Measurements from ENCODE around the gene PNO1. TPM values are rescaled to one million over a fixed set of nuclear protein-coding genes. Genes with fewer than 3 reads are reported as not detected.
"Not testable (repeated sequence)": the region's sequence is repeated elsewhere in the genome, so short reads cannot be mapped to it uniquely, and the experiment has no call there.

The PNO1 gene
- 8.9 and 13.3 TPM in 2 replicates for total RNA-seq

DNA sequence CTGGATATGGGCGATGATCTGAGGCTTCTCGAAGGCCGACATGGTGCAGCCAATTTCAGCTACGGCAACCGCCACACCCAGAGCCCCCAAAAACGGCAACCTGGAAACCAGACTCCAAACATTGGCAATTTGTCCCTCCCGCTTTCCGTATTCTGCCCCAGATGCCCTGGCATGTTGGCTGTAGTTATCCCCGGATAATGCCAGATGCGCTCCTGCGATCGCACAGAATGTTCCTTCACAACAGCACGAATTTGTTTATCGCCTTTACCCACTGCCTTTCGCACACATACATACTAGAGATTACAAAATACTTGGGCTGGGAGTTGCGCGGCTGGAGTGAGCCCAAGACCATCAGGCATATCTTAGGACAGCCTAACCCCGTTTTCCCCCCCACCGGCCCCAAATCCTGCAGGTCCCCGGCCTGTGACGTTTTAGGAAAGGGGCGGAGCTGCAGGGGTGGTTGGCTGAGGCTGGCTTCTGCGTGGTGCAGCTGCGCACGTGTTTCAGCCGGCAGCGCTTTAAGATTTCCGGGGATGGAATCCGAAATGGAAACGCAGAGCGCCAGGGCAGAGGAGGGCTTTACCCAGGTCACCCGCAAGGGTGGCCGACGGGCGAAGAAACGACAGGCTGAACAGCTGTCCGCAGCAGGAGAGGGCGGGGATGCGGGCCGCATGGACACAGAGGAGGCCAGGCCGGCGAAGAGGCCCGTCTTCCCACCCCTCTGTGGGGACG, at the start of gene PNO1:
Gene PNO1, plus strand, starts transcription at position 487 of the 732 bp plus-strand sequence. Its CDS starts 47 bp downstream, at position 534.
- peak; percentile 97 for DNase-seq (ENCODE audit: low read depth in 2 of 2)

- no peak for DNase-seq (ENCODE audit: low read depth in 2 of 2)
Measured at GRCh38 chr2:68108120-68108519, 49.6 kb upstream of the PNO1 start.

- no peak for DNase-seq (ENCODE audit: low read depth in 2 of 2)
Measured at GRCh38 chr2:68110102-68110501, 47.6 kb upstream of the PNO1 start.

GRCh38 chr2:68115965-68116364, 41.7 kb upstream of the PNO1 start:
- DNase-seq (ENCODE audit: low read depth in 2 of 2): no peak

GRCh38 chr2:68117922-68118321, 39.8 kb upstream of the PNO1 start:
- not testable (repeated sequence) for DNase-seq (ENCODE audit: low read depth in 2 of 2)

DNA sequence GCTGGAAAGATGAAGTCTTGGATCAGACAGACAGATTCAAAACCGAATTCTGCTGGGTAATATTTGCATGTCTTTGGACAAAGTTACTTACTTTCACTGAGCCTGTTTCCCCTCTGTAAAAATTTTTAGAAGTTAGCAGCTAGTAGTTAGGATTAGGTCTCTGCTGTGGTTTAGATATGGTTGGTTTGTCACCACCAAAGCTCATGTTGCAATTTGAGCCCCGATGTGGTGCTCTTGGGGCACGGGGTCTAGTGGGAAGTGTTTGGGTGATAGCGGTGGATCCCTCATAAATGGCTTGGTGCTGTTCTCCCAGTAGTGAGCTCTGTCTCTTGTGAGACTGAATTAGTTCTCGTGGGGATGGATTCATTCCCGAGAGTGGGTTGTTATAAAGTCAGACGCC, 38.9 kb upstream of the PNO1 start:
- DNase-seq (ENCODE audit: low read depth in 2 of 2): no peak

DNA sequence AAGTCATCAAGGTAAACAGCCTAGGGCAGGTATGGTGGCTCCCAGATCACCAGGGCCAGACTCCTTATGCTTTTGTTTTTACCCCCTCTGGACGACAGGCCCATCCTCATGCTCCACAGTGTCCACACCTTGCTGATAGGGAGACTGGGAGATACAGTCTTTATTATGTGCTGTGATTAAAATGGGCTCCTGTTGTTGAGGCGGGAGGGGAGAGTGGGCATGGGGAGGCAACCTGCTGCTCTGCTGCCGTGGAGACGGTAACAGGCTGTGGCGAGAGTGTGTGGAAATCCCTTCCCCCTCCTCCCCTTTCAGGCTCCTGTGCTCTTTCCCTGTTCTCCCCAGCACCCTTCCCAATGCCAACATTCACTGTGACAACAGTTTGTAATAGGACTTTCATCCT, 38.2 kb upstream of the PNO1 start:
- no peak for DNase-seq (ENCODE audit: low read depth in 2 of 2)

- DNase-seq (ENCODE audit: low read depth in 2 of 2): peak; percentile 88 to 91
Measured at GRCh38 chr2:68121873-68122679, 35.6 kb upstream of the PNO1 start.

DNA sequence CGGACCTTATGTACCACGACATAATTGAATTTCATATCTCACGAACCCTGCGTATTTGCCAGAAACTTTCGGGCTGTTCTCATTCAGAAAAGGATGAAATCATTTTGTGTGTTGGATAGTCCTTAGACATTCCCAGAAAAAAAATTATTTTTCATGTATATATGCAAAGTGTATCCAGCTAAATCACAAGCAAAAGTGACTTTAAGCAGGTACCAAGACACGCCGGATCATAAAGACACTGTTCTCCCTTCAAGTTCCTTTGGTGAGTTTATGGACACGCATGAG, 35.1 kb upstream of the PNO1 start:
- DNase-seq (ENCODE audit: low read depth in 2 of 2): no peak

GRCh38 chr2:68124321-68124720, 33.4 kb upstream of the PNO1 start:
- DNase-seq (ENCODE audit: low read depth in 2 of 2): no peak

DNA sequence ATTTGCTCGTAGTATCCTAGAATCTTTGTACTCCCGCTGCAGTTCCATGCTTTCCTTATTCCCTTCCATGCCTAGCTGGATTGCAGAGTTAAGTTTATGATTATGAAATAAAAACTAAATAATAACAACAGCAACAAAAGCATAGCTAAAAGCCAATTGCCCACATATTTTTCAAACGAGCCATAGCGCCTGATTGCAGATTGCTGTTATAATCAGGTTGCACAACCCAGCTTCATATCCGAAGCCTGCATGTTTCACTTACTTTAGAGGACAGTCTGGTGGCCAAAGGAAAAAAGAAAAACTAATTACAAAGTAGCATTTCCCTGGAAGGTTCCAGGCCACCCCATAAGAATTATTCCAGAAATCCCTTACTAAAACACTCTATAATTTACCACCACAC, 31.9 kb upstream of the PNO1 start:
- DNase-seq (ENCODE audit: low read depth in 2 of 2): no peak

GRCh38 chr2:68126561-68126960, 31.1 kb upstream of the PNO1 start:
- DNase-seq (ENCODE audit: low read depth in 2 of 2): no peak

- no peak for DNase-seq (ENCODE audit: low read depth in 2 of 2)
Measured at GRCh38 chr2:68127358-68128242, 30.1 kb upstream of the PNO1 start.

DNA sequence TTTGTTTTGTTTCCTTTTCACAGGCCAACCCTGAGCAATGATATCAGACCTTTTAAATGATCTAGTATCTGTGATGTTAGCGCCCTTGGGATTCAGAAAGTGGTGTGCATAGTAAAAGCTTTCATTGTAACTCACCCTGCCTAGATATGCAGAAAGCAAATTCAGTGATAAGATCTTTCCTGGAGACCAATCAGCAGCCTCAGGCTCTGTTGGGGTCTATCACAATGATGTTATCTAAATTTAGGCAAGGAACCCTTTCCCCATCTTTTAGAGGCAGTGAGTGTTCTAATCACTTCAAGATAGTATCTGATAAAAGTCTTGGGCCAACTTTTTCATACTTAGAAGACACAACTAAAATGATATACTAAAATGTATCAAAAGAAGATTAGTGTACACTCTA, 23.6 kb upstream of the PNO1 start:
- DNase-seq (ENCODE audit: low read depth in 2 of 2): no peak

DNA sequence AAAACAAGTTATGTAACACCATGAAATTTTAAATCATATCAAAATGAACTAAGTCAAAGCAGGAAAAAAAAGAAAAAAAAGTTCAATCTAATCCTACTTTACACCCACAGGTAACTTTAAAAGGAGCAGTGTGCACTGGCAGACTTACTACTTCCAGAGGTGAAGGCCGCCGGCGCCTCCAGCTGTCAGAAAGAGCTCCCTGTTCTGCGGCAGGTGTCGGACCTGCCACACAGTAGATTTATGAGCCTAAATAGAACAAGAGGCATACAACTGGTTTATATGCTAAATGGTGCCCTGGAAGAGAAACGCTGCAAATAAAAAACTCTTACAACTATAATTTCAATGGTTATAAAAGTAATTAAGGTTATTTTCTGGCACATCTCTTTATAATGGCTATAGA, 23.1 kb upstream of the PNO1 start:
- DNase-seq (ENCODE audit: low read depth in 2 of 2): no peak

DNA sequence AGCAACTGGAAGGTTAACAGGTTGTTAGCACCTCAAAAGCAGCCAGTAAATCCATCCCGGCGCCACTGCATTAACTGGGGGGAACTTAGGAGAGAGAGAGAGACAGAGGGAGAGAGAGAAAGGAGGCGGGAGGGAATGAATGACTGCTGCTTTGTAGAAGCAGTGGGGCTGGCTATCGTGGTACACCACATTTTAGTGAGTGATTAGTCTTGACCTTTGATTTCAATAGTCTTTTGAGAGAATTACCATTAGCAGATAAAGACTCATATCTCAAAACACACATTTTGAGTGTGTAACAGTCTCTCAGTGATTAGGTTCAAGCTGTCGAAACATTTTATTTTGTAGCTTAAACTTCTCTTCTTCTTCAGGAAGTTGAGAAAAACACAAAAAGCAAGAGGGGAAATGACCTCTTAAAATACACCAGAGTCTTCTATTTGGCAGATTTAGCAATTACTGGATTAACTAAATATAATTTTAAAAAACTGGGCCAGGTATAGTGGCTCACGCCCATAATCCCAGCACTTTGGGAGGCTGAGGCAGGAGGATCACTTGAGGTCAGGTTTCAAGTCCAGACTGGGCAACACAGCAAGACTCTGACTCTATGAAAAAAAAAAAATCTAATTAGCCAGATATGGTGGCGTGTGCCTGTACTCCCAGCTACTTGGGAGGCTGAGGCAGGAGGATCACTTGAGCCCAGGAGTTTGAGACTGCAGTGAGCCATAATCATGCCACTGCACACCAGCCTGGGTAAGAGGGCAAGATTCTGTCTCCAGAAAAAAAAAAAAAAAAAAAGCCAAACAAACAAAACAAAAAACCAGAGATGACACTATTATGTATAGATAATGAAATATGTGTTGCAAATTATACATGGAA, 22.0 kb upstream of the PNO1 start:
- DNase-seq (ENCODE audit: low read depth in 2 of 2): no peak

- no peak for DNase-seq (ENCODE audit: low read depth in 2 of 2)
Measured at GRCh38 chr2:68141875-68142274, 15.8 kb upstream of the PNO1 start.

DNA sequence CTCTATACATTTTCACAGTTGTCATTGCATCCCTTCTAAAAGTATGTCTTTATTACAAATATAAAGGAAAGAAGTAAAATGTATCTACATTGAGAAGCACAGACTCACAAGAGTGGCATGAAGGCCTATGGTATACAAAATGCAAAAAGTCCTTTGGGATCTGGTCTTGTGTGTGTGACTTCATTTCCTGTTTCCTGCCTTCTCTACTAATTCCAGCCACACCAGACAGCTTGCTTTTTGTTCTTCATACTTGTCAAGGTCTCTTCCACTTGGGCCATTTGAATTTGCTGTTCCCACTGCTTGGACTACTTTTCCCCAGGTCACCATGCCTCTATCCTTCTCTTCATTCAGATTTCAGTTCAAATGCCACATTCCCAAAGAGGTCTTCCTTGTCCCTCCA, 6.7 kb upstream of the PNO1 start:
- peak; percentile 11 to 67 for DNase-seq (ENCODE audit: low read depth in 2 of 2)

- DNase-seq (ENCODE audit: low read depth in 2 of 2): peak in 1 of 2 donors; percentile 14
Measured at GRCh38 chr2:68152681-68153347, 4.9 kb upstream of the PNO1 start.

GRCh38 chr2:68155618-68156017, 2.1 kb upstream of the PNO1 start:
- DNase-seq (ENCODE audit: low read depth in 2 of 2): no peak

- no peak for DNase-seq (ENCODE audit: low read depth in 2 of 2)
Measured at GRCh38 chr2:68156419-68156818, 1.3 kb upstream of the PNO1 start.
